Measurements from ENCODE around the gene FAM20A. TPM values are rescaled to one million over a fixed set of nuclear protein-coding genes. Genes with fewer than 3 reads are reported as not detected.

FAM20A gene
- total and polyA plus RNA-seq, 9 of the 15 experiments (the other 6 are each of a cell fraction or from before 2014, with no cell fraction given), result 0.07 TPM; not detected in 8

GRCh38 chr17:68565661-68566441 is 35.3 kb downstream of the FAM20A start:
- POLR2A ChIA-PET, result no interaction called here

More at GRCh38 chr17:68565661-68566441, 35.3 kb downstream of the FAM20A start:
- H3K9me3 ChIP-seq (replicated peaks; ENCODE audit: control insufficient read depth, insufficient read depth, low read depth, low read length), result no peaks in the 10 kb centered on the region
- intact Hi-C loops (cut with micrococcal nuclease), result no loop called here
- peaks cover 7 to 18% of the 10 kb centered on the region in 2 experiments; a peak in 4 of 5 replicates for H3K27me3 ChIP-seq (ENCODE audit: control insufficient read depth in 2 of 2, insufficient read depth in 2 of 2, low read length in 2 of 2)
- H3K4me2 ChIP-seq (ENCODE audit: insufficient read depth, low read length), result no peak overlapping the region
- FAIRE-seq, result no peak
- no peaks in the 10 kb centered on the region for H3K36me3 ChIP-seq (ENCODE audit: control insufficient read depth, insufficient read depth, low read length)
- no peak overlapping the region for H3K4me3 ChIP-seq
- CTCF ChIA-PET (ENCODE audit: low intra/inter-chr PET ratio), result no interaction called here
- TF ChIP-seq NCOA1 (IDR thresholded peaks at IDR 0.05; ENCODE audit: low read depth) (no peak), ZNF277 (CRISPR knock-in tag; IDR thresholded peaks at IDR 0.05; ENCODE audit: borderline replicate concordance) (no peak), RBM39 (optimal IDR thresholded peaks at IDR 0.05; ENCODE audit: low read depth, low read length) (no peak)
- no peak for DNase-seq (ENCODE audit: extremely low read depth in 1 of 4, low spot score in 3 of 4)
- no peak overlapping the region for H3K9ac ChIP-seq (ENCODE audit: insufficient read depth in 1 of 2, low read depth in 2 of 2, low read length in 2 of 2)
- no peaks in the 10 kb centered on the region for H4K20me1 ChIP-seq (replicated peaks; ENCODE audit: control insufficient read depth, insufficient read depth, low read length)
- H3K4me1 ChIP-seq (replicated peaks in 1 of 2; ENCODE audit: control insufficient read depth in 2 of 2, insufficient read depth in 2 of 2, low read length in 2 of 2), result no peaks in the 10 kb centered on the region
- H3K79me2 ChIP-seq (ENCODE audit: control insufficient read depth, insufficient read depth, low read length), result no peaks in the 10 kb centered on the region
- H3K9me1 ChIP-seq (ENCODE audit: control insufficient read depth, insufficient read depth, low read length), result no peaks in the 10 kb centered on the region
- H3K27ac ChIP-seq (ENCODE audit: extremely low read depth, low read depth, low read length), result no peak overlapping the region
- ATAC-seq, result no peak
- no TSS peak for BruUV-seq (replicated peaks)
- no peak overlapping the region for H2AFZ ChIP-seq (ENCODE audit: low read depth, low read length)
- in situ Hi-C loops (cut with MboI), result no loop called here
- WGBS (ENCODE audit: insufficient coverage, low coverage, missing lambda C conversion rate), result 0% methylated on average over 3 of the region's 3 CpGs

All from K562 (cell line).